Caco-2 (cell line): Measurements from ENCODE around the gene DSCAM. TPM values are rescaled to one million over a fixed set of nuclear protein-coding genes. Genes with fewer than 3 reads are reported as not detected.

ENCODE experiments used
- BruUV-seq: library from RNA; stranded (reverse); fragments of 400-500 nt; replicated peaks from 2 replicates; lab custom pipeline; 2021; lab: Mats Ljungman, UMichigan
- CTCF ChIA-PET: fragments of 300-600 bp; sonication (Branson Sonifier 250); formaldehyde crosslinking; loops from one replicate; lab custom pipeline; 2022; ENCODE audit warnings: antibody characterized with exemption; lab: Charles Lee
- POLR2A ChIA-PET: fragments of 300-600 bp; sonication (Branson Sonifier 250); formaldehyde crosslinking; loops from one replicate; lab custom pipeline; 2022; ENCODE audit warnings: antibody characterized with exemption; lab: Charles Lee
- DNase-seq, 2 experiments: peaks; one replicate each; pipeline versions ENCODE4 v3.0.0 to v3.0.0-alpha.2; 2020 to 2022
- H3K27me3 ChIP-seq: replicated peaks from 2 replicates; pipeline ENCODE4 v1.6.0; 2011; ENCODE audit warnings: low read length; ENCODE audit not compliant: control insufficient read depth, insufficient read depth
- H3K36me3 ChIP-seq: 2 replicates; pipeline ENCODE4 v1.5.1; 2011; ENCODE audit warnings: low read length; ENCODE audit not compliant: control insufficient read depth, insufficient read depth
- H3K4me1 ChIP-seq: fragments of 250-450 bp; sonication (Bioruptor Pico); 2 replicates; pipeline ENCODE4 v1.5.1; 2020; ENCODE audit warnings: mild to moderate bottlenecking
- H3K4me3 ChIP-seq: 2 replicates; pipeline ENCODE4 v1.5.1; 2011; ENCODE audit warnings: low read depth, mild to moderate bottlenecking, control low read depth, low read length
- H3K9me3 ChIP-seq: fragments of 250-450 bp; sonication (Bioruptor Pico); 2 replicates; pipeline ENCODE4 v1.5.1; 2020; ENCODE audit warnings: mild to moderate bottlenecking, moderate library complexity
- H3K27ac Mint-ChIP-seq: one replicate; pipeline ENCODE4 v1.8.0; 2022; ENCODE audit warnings: mixed read lengths; ENCODE audit not compliant: unreplicated experiment
- H3K27me3 Mint-ChIP-seq: one replicate; pipeline ENCODE4 v1.8.0; 2022; ENCODE audit warnings: mixed read lengths; ENCODE audit not compliant: insufficient read depth, unreplicated experiment
- H3K36me3 Mint-ChIP-seq: one replicate; pipeline ENCODE4 v1.8.0; 2022; ENCODE audit warnings: mild to moderate bottlenecking, mixed read lengths; ENCODE audit not compliant: insufficient read depth, unreplicated experiment
- H3K4me1 Mint-ChIP-seq: one replicate; pipeline ENCODE4 v1.8.0; 2022; ENCODE audit warnings: low read depth, mixed read lengths; ENCODE audit not compliant: unreplicated experiment
- H3K4me3 Mint-ChIP-seq: one replicate; pipeline ENCODE4 v1.8.0; 2022; ENCODE audit warnings: mild to moderate bottlenecking, moderate library complexity, mixed read lengths; ENCODE audit not compliant: unreplicated experiment
- H3K9me3 Mint-ChIP-seq: one replicate; pipeline ENCODE4 v1.8.0; 2022; ENCODE audit warnings: mixed read lengths; ENCODE audit not compliant: unreplicated experiment
- intact Hi-C: fragments of 100-400 bp; cut with micrococcal nuclease; formaldehyde crosslinking; loops from one replicate; pipeline ENCODE4 v1.10.0; 2022; ENCODE audit not compliant: unreplicated experiment
- total RNA-seq: library from RNA; stranded (reverse); gene quantifications from 2 replicates; pipeline ENCODE4 v1.2.3, GENCODE V29; 2022
- TF ChIP-seq, protein P1 (sequence below), 2 experiments: fragments of 200-600 bp in 1 of 2; IDR thresholded peaks; 1 replicate in 1 of 2; 2 replicates in 1 of 2; pipeline versions ENCODE4 v1.5.1 to v1.8.0; 2011 to 2022; ENCODE audit warnings: antibody characterized with exemption in 1 of 2, control low read depth in 1 of 2, inconsistent platforms in 1 of 2, low read depth in 1 of 2, low read length in 1 of 2, mild to moderate bottlenecking in 1 of 2, moderate library complexity in 1 of 2; ENCODE audit not compliant: insufficient read depth in 1 of 2, severe bottlenecking in 1 of 2, unreplicated experiment in 1 of 2

The DSCAM gene
- total RNA-seq, 1 experiment from 2014 or later = not detected

- POLR2A ChIA-PET = no interaction called here
- Histone ChIP-seq H3K27me3 (no peaks in the 10 kb centered on the region), H3K9me3 (no peaks in the 10 kb centered on the region), H3K4me1 (no peaks in the 10 kb centered on the region), H3K4me3 (no peak overlapping the region), H3K36me3 (no peaks in the 10 kb centered on the region)
- no peaks in the 10 kb centered on the region for H3K36me3 Mint-ChIP-seq
- TF ChIP-seq, protein P1, sequence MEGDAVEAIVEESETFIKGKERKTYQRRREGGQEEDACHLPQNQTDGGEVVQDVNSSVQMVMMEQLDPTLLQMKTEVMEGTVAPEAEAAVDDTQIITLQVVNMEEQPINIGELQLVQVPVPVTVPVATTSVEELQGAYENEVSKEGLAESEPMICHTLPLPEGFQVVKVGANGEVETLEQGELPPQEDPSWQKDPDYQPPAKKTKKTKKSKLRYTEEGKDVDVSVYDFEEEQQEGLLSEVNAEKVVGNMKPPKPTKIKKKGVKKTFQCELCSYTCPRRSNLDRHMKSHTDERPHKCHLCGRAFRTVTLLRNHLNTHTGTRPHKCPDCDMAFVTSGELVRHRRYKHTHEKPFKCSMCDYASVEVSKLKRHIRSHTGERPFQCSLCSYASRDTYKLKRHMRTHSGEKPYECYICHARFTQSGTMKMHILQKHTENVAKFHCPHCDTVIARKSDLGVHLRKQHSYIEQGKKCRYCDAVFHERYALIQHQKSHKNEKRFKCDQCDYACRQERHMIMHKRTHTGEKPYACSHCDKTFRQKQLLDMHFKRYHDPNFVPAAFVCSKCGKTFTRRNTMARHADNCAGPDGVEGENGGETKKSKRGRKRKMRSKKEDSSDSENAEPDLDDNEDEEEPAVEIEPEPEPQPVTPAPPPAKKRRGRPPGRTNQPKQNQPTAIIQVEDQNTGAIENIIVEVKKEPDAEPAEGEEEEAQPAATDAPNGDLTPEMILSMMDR (IDR thresholded peaks at IDR 0.05; ENCODE audit: insufficient read depth in 1 of 2, low read depth in 1 of 2, low read length in 1 of 2, severe bottlenecking in 1 of 2, unreplicated experiment in 1 of 2) = no peak
- H3K4me1 Mint-ChIP-seq = no peaks in the 10 kb centered on the region
- CTCF ChIA-PET = no interaction called here
- peaks cover 10% of the 10 kb centered on the region for H3K27me3 Mint-ChIP-seq
- no peak overlapping the region for H3K27ac Mint-ChIP-seq
- no peak for DNase-seq
- H3K4me3 Mint-ChIP-seq = no peak overlapping the region
- peaks cover 8% of the 10 kb centered on the region for H3K9me3 Mint-ChIP-seq
- BruUV-seq = no TSS peak
- intact Hi-C loops = no loop called here
Measured at GRCh38 chr21:40243685-40244084, 603.3 kb downstream of the DSCAM start.

GRCh38 chr21:40242586-40243265, 604.2 kb downstream of the DSCAM start:
- H3K4me1 ChIP-seq = no peaks in the 10 kb centered on the region
- no peaks in the 10 kb centered on the region for H3K36me3 Mint-ChIP-seq
- intact Hi-C loops = no loop called here
- TF ChIP-seq, protein P1 (IDR thresholded peaks at IDR 0.05; ENCODE audit: insufficient read depth in 1 of 2, low read depth in 1 of 2, low read length in 1 of 2, severe bottlenecking in 1 of 2, unreplicated experiment in 1 of 2) = no peak
- H3K27ac Mint-ChIP-seq = no peak overlapping the region
- H3K36me3 ChIP-seq = no peaks in the 10 kb centered on the region
- H3K9me3 Mint-ChIP-seq = no peaks in the 10 kb centered on the region
- no peak for DNase-seq
- ChIA-PET CTCF (no interaction called here), POLR2A (no interaction called here)
- no peaks in the 10 kb centered on the region for H3K27me3 ChIP-seq
- peaks cover 10% of the 10 kb centered on the region for H3K27me3 Mint-ChIP-seq
- H3K4me3 ChIP-seq = no peak overlapping the region
- no peaks in the 10 kb centered on the region for H3K4me1 Mint-ChIP-seq
- H3K4me3 Mint-ChIP-seq = no peak overlapping the region
- no peaks in the 10 kb centered on the region for H3K9me3 ChIP-seq
- BruUV-seq = no TSS peak

- Mint-ChIP-seq H3K9me3 (no peaks in the 10 kb centered on the region), H3K4me3 (no peak overlapping the region), H3K4me1 (no peaks in the 10 kb centered on the region), H3K27me3 (peaks cover 9% of the 10 kb centered on the region), H3K36me3 (no peaks in the 10 kb centered on the region), H3K27ac (no peak overlapping the region)
- H3K27me3 ChIP-seq = no peaks in the 10 kb centered on the region
- ChIA-PET POLR2A (no interaction called here), CTCF (no interaction called here)
- no peaks in the 10 kb centered on the region for H3K9me3 ChIP-seq
- TF ChIP-seq, protein P1 (IDR thresholded peaks at IDR 0.05; ENCODE audit: insufficient read depth in 1 of 2, low read depth in 1 of 2, low read length in 1 of 2, severe bottlenecking in 1 of 2, unreplicated experiment in 1 of 2) = no peak
- no peak for DNase-seq
- H3K36me3 ChIP-seq = no peaks in the 10 kb centered on the region
- intact Hi-C loops = no loop called here
- no TSS peak for BruUV-seq
- H3K4me1 ChIP-seq = no peaks in the 10 kb centered on the region
- no peak overlapping the region for H3K4me3 ChIP-seq
Measured at GRCh38 chr21:40235528-40235927, 611.4 kb downstream of the DSCAM start.
